Cerebellar cortex (tissue), 1 donor: ENCODE measurements around the gene UMOD.

Experiments
- DNase-seq: peaks from one replicate; pipeline ENCODE4 v3.0.0-alpha.2; 2015; ENCODE audit warnings: low spot score

UMOD gene

GRCh38 chr16:20300312-20301097 lies 52.0 kb downstream of the UMOD start:
- peak; percentile 42 for DNase-seq

GRCh38 chr16:20298452-20298851 lies 54.1 kb downstream of the UMOD start:
- no peak for DNase-seq

- DNase-seq: no peak
Measured at GRCh38 chr16:20291208-20292206, 61.0 kb downstream of the UMOD start.

GRCh38 chr16:20289571-20289970 lies 62.9 kb downstream of the UMOD start:
- no peak for DNase-seq

- DNase-seq: no peak
Measured at GRCh38 chr16:20285993-20286499, 66.5 kb downstream of the UMOD start.
